ENCODE measurements around the gene GINM1.

GRCh38 chr6:149581349-149581748 lies 15.2 kb downstream of the GINM1 start:
- no peak for TF ChIP-seq CTCF (IDR thresholded peaks at IDR 0.05)
- no peak for TF ChIP-seq EP300 (IDR thresholded peaks at IDR 0.05)
- no peak for TF ChIP-seq POLR2A (IDR thresholded peaks at IDR 0.05)
